Pulmonary artery endothelial cell (primary cell): ENCODE results near the gene GNAQ. TPM values are rescaled to one million over a fixed set of nuclear protein-coding genes. Genes with fewer than 3 reads are reported as not detected.

Experiments used
- DNase-seq: peaks from one replicate; pipeline ENCODE4 v3.0.0-alpha.2; 2011; ENCODE audit warnings: low read depth, low spot score
- total RNA-seq: library from RNA; depleted of rRNA; stranded (reverse); fragments of >200 nt; gene quantifications from 2 replicates; pipeline ENCODE4 v1.2.3, GENCODE V29; 2014

Gene GNAQ
- total RNA-seq, 1 donor from 2014 or later: 37.2 TPM

DNA sequence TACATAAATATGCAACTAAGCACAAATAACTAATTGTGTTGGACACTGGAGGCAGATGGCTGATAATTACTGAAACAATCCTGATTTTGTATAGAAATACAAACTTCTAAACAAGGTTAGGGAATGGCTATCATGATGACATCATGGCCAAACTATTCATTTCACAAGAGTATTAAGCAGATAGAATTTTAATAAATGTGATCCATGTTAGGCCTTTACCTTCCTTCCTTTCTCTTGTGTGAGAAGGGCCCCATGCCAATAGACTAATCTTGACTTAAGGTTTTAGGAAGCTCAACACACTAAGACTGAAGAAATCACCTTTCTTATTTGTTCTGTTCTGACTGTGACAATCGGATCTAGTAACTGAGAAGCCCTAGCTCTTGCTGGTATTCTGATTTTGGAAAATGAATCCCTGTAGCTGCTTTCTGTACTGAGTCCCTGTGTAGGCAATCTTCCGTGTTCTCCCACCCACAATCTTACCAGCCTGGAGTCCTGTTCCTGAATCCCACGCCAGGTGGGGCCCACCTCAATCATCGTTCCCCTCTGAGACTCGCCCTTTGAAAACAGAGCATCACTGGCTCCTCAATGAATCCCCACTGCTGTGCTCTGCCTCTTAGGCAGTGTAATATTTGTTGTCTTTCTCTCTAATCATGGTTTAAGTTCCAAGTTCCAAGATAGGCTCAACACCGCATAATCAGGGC is 214.8 kb downstream of the GNAQ start:
- no peak for DNase-seq

DNA sequence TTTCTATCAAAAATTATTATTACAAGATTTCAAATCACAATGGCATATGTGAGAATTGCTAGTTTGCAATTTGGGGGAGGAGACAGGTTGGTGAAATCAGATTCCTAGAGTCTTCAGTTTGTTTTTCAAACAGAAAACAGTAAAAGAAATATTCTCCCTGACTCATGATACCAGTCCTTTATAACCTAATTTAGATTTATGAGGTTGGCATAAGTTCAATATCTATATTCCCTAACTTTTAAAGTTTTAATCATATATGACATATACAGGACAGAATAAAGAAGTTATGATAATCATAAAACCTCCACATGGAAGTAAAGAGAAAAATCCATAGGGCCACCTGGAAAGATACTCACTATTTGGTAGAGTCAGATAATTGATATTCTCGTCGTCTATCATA is 216.4 kb downstream of the GNAQ start:
- no peak for DNase-seq

DNA sequence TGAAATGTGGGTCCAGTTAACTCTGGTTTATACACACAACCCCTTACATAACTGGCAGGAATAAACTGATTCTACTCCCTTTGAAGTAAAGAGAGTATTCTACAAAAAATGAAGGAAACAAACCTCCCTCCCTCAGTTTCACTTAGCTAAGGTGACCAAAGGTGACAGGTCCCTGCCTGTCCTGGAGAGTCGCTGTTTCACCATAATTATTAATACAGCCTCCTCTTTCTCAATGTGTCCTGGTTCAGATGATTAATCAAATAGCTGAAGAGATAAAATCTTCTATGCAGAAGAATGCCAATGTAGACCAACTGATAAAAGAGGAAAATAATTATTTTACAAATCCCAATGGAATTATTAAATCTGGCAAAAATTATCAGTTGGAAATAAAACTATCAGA is 219.8 kb downstream of the GNAQ start:
- DNase-seq: no peak

DNA sequence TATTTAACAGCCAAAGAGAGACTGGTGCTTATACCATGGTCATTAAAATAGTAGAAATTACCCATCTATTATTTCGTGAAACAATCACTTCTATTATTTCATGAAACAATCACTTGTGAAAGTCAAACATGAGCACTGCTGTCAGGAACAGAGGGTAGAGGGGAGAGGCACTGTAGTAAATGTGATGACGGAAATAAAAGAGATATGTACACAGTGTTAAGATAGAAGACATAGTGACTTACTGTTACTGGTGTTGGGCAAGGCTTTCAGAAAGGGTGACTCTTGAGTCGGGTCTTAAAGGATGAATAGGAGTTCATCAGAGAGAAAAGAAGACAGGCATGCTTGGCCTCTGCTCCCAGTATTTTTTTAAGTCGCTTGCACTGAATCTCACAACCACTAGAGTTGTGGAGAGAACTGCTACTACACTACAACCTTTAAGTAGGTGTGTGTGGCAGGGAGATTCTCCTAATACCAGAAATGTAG is 220.9 kb downstream of the GNAQ start:
- DNase-seq: no peak

DNA sequence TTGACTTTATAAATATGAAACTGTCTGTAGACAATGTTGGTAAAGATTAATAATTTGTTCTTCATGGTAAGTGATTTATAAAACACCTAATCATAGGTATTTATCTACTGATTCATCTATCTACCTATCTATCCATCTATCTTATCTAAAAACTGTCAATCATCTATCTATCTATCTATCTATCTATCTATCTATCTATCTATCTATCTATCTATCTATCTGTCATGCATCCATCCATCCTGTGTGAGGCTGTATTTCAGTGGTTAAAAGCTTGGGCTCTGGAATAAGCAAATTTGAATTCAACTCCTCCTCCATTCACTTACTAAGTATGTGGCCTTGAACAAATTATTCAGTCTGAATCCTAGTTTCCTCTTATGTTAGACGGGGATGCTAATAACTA is 221.6 kb downstream of the GNAQ start:
- DNase-seq: no peak

DNA sequence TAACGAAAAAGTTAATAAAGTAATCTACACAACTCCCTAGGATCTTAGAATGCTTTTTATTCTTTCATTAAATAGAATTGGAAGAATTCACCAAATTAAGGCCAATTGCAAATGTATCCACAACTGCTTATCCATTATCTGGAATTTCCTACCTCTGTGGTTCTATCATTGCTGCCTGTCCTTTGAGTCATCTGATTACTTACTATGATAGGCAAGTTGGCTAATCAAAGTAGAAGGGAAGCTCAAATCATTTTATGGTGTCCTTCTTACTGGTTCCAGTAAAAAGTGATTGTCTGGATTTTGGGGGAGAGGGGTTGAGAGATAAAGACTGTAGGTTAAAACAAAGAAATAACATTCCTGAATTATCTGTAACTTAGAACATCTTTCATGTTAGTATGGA is 222.1 kb downstream of the GNAQ start:
- DNase-seq: no peak

DNA sequence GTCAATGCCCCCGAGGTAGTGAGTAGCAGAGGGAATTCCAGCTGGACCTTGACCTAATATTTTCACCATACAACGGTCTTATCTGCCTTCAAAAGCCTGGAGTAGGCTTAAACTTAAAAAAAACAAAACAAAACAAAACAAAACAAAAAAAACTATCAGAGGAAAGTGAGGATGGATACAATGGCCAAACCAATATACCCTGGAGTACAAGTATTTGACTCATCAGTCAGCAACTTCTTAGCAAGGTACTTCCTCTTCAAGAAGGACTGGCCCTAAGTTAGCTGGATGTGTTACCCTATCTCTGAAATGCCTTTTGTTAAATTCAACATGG is 222.9 kb downstream of the GNAQ start:
- no peak for DNase-seq

DNA sequence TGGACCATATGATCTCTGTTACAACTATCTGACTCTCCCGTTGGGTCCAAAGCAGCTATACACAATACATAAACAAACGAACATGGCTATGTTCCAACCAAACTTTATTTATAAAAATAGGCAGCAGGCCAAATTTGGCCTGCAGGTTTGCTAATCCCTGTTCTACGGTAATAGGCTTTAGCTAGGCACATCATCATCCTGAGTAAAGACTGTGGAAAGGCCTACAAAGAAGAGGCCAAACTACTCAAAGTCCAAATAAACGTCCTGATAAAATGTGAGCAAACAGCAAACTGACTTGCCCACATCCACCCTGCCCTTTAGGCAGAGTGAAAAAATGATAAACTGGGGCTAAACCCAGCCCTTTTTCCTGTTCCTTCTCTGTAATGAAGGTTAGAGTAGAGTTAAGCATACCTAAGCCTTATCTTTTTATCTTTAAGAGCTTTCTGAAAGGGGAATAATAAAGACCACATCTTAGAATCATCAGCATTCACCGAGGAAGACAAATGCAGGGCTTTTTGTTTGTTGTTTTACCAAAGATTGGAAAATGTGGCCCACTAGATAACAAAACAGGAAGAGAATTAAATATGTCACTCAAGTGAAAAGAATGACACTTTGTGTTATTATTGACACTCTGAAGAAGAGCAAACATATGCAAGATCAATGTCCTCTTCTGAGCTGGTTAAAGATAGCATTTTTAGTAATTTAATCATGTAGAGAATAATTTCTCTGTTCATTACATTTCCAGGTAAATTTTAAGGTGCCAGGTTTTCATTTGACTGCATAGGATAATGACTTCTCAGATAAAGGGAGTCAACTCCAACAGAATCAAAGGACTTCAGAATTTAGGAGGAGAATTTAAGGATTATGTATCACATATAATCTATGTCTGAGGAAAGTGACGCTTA is 223.5 kb downstream of the GNAQ start:
- no peak for DNase-seq

DNA sequence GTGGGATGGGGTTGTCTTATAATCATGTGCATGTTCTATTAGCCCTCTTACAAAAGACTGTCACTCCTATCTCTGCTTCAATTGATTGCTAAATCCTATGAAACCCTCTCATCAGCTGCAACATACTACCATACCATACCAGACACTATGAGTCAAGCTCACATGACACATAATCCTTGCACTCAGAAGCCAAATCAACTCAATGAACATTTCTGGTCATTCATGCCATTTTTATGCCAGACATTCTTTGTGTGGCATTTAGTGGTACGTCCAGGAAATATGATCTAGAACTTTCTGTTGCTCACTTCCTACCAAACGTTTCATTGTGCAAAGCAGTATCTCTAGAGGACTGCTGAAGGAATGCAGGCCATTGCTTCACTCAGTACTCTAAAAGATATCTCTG is 224.3 kb downstream of the GNAQ start:
- peak; percentile 87 for DNase-seq

DNA sequence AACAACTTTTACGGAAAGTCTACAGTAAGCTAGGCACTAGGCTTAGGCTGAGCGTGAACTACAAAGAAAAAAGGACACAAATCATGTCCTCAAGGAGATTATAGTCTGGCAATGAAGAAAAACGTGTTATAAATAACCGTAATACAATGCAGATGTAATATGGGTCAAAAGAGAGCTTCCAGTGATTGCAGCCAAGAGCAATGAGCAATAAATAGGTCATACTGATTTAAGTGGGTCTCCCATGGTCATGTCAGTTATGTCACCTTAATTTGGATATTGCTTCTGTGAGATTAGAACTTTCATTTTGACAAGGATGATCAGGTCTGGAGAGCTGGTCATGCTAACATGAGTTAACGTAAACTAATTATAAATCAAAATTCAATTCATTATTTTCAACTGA is 224.9 kb downstream of the GNAQ start:
- DNase-seq: no peak

DNA sequence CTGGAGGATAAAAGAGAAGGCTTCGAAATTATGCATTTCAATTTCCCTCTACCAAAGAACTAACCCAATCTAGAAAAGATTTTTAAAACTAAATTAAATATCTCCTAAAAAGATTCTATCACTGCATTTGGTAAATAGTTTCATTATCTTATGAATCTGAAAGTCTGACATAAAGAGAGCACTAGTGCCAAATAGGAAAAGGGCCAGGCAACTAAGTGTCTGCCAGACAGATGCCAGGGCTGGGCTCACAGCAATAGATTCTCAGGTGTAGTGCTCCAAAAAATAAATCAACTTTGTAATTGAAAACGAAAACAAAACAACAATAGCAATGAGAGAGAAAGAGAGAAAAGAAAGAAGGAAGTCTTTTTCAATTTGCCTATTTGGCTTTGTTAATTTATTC is 225.8 kb downstream of the GNAQ start:
- no peak for DNase-seq

DNA sequence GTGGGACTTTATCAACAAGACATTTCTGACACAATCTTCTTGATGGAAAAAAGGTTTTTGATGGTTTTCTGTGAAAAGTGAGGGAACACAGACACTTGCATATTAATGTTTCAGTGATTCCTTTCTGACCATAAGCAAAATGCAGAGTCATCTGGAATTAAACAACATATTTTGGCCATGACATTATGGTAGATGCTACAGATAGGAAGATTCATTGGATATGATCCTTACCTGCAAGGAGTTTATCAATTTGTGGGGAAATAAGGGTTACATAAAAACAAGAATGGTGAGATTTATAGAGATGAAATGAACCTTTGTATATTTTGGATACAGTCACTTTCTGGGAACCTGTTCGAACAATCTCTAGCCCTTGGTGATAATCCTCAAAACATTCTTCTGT is 228.2 kb downstream of the GNAQ start:
- no peak for DNase-seq

DNA sequence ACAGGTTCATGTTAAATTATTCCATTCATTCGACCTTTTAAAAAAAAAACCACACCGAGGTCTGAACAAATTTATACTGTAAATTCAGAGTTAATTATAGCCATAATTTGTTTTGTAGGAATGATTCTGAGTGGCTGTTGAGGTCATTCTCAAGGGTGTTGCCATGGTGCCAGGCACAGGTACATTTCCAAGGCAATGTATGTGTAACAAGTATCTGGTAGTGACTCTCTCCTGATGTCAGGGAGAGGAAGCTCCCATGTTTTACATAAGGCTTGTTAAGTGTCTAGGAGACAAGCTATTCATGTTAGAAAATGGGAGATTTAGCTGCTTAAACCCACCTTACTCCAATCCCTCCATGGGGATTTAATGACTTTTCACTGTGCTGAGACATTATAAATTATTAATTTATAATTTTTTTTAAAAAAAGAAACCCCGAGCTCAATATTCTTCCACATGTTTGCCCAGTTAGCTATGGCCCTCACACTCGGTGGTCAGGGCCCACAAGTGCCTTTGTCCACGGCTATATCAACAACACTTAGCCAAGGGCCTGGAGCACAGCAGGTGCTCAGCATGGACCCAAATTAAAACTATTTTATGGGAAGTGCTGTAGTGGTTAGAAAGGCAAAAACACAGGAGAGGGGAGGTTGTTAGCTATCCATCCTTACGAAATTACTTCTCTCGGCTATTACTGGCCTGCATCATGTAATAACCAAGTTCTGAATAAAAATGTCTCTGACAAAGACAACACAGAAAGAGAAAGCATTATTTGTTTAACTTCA is 228.9 kb downstream of the GNAQ start:
- DNase-seq: no peak

DNA sequence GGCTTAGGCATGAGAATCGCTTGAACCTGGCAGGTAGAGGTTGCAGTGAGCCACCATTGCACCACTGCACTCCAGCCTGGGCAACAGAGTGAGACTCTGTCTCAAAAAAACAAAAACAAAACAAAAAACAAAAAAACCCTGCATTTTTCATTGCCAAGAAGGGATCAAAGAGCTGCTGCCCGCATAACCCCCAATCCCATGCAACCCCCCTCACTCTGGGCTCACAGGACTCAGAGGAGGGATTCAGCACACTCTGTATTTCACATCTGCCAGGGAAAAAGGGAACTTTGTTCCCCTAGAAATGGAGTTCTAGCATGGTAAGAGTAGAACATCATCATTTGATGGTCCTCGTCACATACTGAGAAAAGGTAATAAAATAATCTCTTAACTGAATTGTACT is 229.5 kb downstream of the GNAQ start:
- no peak for DNase-seq

DNA sequence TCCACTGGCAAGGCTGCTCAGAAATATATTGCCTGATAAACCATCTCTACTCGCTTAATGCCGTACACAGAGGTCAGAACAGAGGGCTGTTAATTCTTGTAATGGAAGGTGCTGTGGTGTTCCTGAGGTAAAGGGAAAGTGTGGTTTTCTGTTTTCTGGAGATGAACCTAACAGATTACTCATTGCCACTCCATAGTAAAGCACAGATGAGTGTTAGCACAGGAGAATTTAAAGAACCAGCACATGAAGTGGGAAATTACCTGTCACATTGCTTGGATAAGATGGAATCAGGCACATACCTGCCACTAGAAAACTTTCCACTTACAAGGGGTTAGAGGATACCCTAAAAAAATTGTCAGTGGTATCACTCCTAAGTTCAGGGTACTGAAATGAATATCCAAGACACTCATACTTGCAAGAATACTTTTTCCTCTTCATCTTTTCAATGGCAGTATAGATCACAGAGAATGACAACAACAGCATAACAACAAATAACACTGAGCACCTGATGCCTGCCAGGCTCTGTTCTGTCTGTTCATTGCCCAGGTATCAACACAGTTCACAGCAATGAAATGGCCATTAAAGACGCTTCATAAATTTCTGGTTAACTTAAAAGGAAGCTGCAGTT is 230.6 kb downstream of the GNAQ start:
- DNase-seq: no peak

DNA sequence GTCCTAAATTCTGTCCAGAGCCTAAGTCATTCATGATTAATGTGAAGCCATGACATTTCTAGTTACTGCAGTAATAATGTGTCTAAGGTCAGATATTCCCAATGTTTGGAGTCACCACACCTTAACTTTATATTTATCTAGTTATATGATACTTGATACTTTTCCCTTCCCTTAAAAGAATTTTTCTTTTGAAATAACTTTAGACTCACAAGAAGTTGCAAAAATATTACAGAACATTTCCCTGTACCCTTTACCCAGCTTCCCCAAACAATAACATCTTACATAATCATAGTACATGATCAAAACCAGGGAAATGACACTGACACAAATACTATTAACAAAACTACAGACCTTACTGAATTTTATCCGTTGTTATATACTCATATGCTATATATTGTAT is 233.5 kb downstream of the GNAQ start:
- no peak for DNase-seq

DNA sequence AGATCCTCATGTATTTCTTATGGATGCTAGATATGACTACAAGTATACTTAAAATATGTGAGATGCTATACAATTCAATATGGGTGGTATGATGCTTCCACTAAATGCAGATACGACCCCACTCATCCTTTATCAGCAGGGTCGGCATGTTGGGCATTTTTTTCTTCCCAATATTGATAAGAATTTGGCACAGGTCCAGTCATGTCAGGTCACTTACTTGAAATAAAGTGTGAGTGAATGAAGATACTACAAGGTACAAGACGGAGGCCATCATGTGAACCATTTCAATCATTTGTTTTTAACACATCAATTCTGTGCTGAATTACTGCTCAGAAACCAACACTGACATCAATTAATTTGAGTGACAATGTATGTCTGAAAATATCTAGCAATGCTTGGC is 236.6 kb downstream of the GNAQ start:
- DNase-seq: no peak

DNA sequence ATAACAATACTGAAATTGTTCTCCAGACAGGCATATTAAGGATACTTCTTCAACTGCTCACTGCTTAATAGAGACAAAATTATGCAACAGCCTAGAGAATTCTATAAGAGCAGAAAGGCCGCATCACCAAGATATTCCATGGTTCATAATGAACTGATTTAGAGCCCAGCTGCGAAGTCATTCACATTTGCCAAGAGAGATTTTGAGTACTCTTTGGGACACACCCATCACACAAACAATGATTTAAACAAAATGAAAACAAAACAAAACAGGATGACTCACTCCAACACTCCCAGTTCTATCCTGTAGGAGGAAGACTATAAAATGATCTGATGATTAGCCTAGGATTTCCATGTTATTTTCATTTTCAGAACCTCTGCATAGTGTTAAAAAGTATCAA is 237.8 kb downstream of the GNAQ start:
- DNase-seq: peak; percentile 19

DNA sequence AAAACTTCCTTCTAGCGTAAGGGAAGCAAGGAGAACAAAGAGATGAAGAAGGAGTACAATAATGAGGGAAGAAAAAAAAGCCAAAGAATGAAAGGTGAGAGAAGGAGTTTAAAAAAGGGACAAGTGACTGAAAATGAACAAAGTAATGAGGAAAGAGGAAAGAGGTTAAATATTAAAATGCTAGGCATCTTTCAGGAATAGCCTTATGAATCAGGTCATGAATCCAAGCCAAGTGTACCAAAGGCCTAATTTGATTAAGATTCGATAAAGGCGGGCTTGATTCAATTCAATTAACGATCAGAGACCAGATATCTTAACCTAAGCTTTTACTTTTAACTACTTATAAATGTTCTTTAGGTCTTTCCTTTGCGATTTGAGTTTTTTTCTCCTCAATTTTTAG is 241.7 kb downstream of the GNAQ start:
- DNase-seq: no peak

DNA sequence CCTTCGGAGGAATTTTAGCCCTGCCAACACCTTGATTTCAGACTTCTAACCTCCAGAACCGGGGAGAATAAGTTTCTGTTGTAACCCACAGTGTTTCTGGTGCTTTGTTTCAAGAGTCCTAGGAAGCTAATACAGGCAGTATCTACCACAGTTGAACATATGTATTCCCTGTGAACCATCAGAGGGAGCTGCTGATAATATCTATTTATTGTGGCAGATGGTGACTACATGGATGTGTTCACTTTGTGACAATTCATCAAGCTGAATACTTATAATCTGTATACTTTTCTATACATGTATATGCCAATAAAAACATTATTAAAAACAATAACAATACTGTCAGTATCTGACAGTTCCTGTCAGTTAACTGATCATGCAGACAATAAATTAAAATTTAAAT is 246.3 kb downstream of the GNAQ start:
- no peak for DNase-seq

DNA sequence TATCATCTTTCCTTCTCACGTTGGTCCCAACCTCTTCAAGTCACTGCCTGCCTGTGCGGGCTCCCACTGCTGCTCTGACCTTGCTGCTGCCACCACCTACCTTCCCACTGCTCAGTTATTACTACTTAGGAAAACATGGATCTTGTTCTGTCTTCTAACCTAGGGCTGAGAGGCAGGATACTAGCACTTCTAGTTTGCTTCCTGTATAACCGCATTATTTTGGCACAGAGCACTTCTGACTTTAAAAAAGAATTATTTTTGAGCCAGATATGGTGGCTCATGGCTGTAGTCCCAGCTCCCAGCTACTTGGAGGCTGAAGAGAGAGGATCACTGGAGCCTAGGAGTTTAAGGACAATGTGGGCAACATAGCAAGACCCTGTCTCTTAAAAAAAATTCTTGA is 248.1 kb downstream of the GNAQ start:
- DNase-seq: no peak

DNA sequence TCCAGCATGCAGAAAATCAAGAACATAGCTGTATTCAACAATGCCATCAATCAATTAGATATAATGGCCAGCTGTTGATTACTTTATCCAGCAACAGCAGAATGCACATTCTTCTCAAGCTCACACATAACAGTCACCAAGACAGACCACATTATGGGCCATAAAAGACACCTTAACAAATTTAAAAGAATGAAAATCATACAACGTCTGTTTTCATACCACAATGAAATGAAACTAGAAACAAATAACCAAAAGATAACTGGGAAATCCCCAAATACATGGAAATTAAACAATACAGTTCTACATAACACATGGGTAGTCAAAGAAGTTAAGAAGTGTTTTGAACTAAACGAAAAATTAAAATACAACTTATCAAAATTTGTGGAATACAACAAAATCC is 252.6 kb downstream of the GNAQ start:
- DNase-seq: no peak
